SK-N-SH treated with all-trans-retinoic acid at 6 μM for 48 hours (cell line): ENCODE data around the gene CCDC57.

Source experiments
- ATAC-seq: fragments of 200-7000 bp; cut with Tn5 transposase; 3 replicates; pipeline ENCODE4 v1.9.1; 2020; ENCODE audit warnings: mild to moderate bottlenecking, moderate library complexity
- ARNTL ChIP-seq: fragments of 450-650 bp; formaldehyde crosslinking; IDR thresholded peaks from 2 replicates; pipeline ENCODE4 v1.5.0; 2020; ENCODE audit warnings: low read depth, mild to moderate bottlenecking, moderate library complexity, borderline replicate concordance
- BACH2 ChIP-seq: fragments of 250-450 bp; sonication (Bioruptor Pico); IDR thresholded peaks from 2 replicates; pipeline ENCODE4 v1.9.0; 2021; ENCODE audit warnings: mild to moderate bottlenecking, borderline replicate concordance
- CREB5 ChIP-seq: fragments of 250-450 bp; sonication (Bioruptor Pico); IDR thresholded peaks from 2 replicates; pipeline ENCODE4 v1.5.1; 2020; ENCODE audit warnings: low read depth, mild to moderate bottlenecking, moderate library complexity
- CSDC2 ChIP-seq: fragments of 250-450 bp; sonication (Bioruptor Pico); IDR thresholded peaks from 2 replicates; pipeline ENCODE4 v1.5.0; 2020; ENCODE audit warnings: mild to moderate bottlenecking, moderate library complexity
- CSRNP3 ChIP-seq: fragments of 250-450 bp; sonication (Bioruptor Pico); IDR thresholded peaks from 2 replicates; pipeline ENCODE4 v1.5.1; 2021; ENCODE audit warnings: mild to moderate bottlenecking, moderate library complexity
- ESRRG ChIP-seq: fragments of 250-450 bp; sonication (Bioruptor Pico); IDR thresholded peaks from 2 replicates; pipeline ENCODE4 v1.6.1; 2021; ENCODE audit warnings: mild to moderate bottlenecking
- ISL1 ChIP-seq: fragments of 250-450 bp; sonication (Bioruptor Pico); IDR thresholded peaks from 2 replicates; pipeline ENCODE4 v2.1.2; 2022; ENCODE audit warnings: mild to moderate bottlenecking, moderate library complexity
- OSR1 ChIP-seq: fragments of 250-450 bp; sonication (Bioruptor Pico); IDR thresholded peaks from 2 replicates; pipeline ENCODE4 v1.8.0; 2022; ENCODE audit warnings: moderate library complexity, mild to moderate bottlenecking, inconsistent platforms
- PPARA ChIP-seq: fragments of 250-450 bp; sonication (Bioruptor Pico); IDR thresholded peaks from 2 replicates; pipeline ENCODE4 v1.5.0; 2020; ENCODE audit warnings: mild to moderate bottlenecking, borderline replicate concordance
- RARB ChIP-seq: fragments of 250-450 bp; sonication (Bioruptor Pico); IDR thresholded peaks from 2 replicates; pipeline ENCODE4 v1.8.0; 2021; ENCODE audit warnings: mild to moderate bottlenecking, moderate library complexity
- SNAI2 ChIP-seq: fragments of 250-450 bp; sonication (Bioruptor Pico); IDR thresholded peaks from 2 replicates; pipeline ENCODE4 v1.5.0; 2020; ENCODE audit warnings: mild to moderate bottlenecking, moderate library complexity
- TCF4 ChIP-seq: fragments of 250-450 bp; sonication (Bioruptor Pico); IDR thresholded peaks from 2 replicates; pipeline ENCODE4 v1.8.0; 2021; ENCODE audit warnings: mild to moderate bottlenecking, moderate library complexity, borderline replicate concordance
- TOX ChIP-seq: fragments of 250-450 bp; sonication (Bioruptor Pico); IDR thresholded peaks from 2 replicates; pipeline ENCODE4 v1.8.0; 2021; ENCODE audit warnings: mild to moderate bottlenecking, moderate library complexity, borderline replicate concordance
- ZC3H10 ChIP-seq: fragments of 250-450 bp; sonication (Bioruptor Pico); IDR thresholded peaks from 2 replicates; pipeline ENCODE4 v1.5.1; 2021; ENCODE audit warnings: mild to moderate bottlenecking, moderate library complexity
- ZFP3 ChIP-seq: fragments of 250-450 bp; sonication (Bioruptor Pico); IDR thresholded peaks from 2 replicates; pipeline ENCODE4 v1.5.0; 2020; ENCODE audit warnings: mild to moderate bottlenecking, moderate library complexity
- ZFP30 ChIP-seq: fragments of 450-650 bp; formaldehyde crosslinking; IDR thresholded peaks from 2 replicates; pipeline ENCODE4 v1.5.0; 2022; ENCODE audit warnings: mild to moderate bottlenecking, moderate library complexity
- ZNF565 ChIP-seq: fragments of 450-650 bp; formaldehyde crosslinking; conservative IDR thresholded peaks from 2 replicates; pipeline ENCODE4 v1.5.0; 2020; ENCODE audit warnings: low read depth, mild to moderate bottlenecking, moderate library complexity
- ZNF70 ChIP-seq: fragments of 450-650 bp; formaldehyde crosslinking; IDR thresholded peaks from 2 replicates; pipeline ENCODE4 v1.5.0; 2020; ENCODE audit warnings: mild to moderate bottlenecking, moderate library complexity
- ZNF8 ChIP-seq: fragments of 450-650 bp; formaldehyde crosslinking; IDR thresholded peaks from 2 replicates; pipeline ENCODE4 v1.5.0; 2020; ENCODE audit warnings: mild to moderate bottlenecking, moderate library complexity
- TF ChIP-seq, protein P1 (sequence below): fragments of 250-450 bp; sonication (Bioruptor Pico); IDR thresholded peaks from 2 replicates; pipeline ENCODE4 v1.5.0; 2020; ENCODE audit warnings: mild to moderate bottlenecking, moderate library complexity
- TF ChIP-seq, protein P2 (sequence below): fragments of 250-450 bp; sonication (Bioruptor Pico); IDR thresholded peaks from 2 replicates; pipeline ENCODE4 v1.8.0; 2020; ENCODE audit warnings: mild to moderate bottlenecking, moderate library complexity, borderline replicate concordance
- TF ChIP-seq, protein P3 (sequence below): fragments of 250-450 bp; sonication (Bioruptor Pico); IDR thresholded peaks from 2 replicates; pipeline ENCODE4 v1.8.0; 2021; ENCODE audit warnings: low read depth, mild to moderate bottlenecking, moderate library complexity, borderline replicate concordance

Gene CCDC57

GRCh38 chr17:82152114-82152513, 60.5 kb downstream of the CCDC57 start:
- ATAC-seq: no peak
- TF ChIP-seq ZFP3 (CRISPR knock-in tag) (no peak), ESRRG (no peak), CREB5 (CRISPR knock-in tag) (no peak), RARB (CRISPR knock-in tag) (no peak), TCF4 (CRISPR knock-in tag) (no peak), PPARA (CRISPR knock-in tag) (no peak), CSRNP3 (CRISPR knock-in tag) (no peak), ARNTL (CRISPR knock-in tag) (no peak)
- TF ChIP-seq, protein P1, sequence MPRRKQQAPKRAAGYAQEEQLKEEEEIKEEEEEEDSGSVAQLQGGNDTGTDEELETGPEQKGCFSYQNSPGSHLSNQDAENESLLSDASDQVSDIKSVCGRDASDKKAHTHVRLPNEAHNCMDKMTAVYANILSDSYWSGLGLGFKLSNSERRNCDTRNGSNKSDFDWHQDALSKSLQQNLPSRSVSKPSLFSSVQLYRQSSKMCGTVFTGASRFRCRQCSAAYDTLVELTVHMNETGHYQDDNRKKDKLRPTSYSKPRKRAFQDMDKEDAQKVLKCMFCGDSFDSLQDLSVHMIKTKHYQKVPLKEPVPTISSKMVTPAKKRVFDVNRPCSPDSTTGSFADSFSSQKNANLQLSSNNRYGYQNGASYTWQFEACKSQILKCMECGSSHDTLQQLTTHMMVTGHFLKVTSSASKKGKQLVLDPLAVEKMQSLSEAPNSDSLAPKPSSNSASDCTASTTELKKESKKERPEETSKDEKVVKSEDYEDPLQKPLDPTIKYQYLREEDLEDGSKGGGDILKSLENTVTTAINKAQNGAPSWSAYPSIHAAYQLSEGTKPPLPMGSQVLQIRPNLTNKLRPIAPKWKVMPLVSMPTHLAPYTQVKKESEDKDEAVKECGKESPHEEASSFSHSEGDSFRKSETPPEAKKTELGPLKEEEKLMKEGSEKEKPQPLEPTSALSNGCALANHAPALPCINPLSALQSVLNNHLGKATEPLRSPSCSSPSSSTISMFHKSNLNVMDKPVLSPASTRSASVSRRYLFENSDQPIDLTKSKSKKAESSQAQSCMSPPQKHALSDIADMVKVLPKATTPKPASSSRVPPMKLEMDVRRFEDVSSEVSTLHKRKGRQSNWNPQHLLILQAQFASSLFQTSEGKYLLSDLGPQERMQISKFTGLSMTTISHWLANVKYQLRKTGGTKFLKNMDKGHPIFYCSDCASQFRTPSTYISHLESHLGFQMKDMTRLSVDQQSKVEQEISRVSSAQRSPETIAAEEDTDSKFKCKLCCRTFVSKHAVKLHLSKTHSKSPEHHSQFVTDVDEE (CRISPR knock-in tag): no peak
- TF ChIP-seq, protein P2, sequence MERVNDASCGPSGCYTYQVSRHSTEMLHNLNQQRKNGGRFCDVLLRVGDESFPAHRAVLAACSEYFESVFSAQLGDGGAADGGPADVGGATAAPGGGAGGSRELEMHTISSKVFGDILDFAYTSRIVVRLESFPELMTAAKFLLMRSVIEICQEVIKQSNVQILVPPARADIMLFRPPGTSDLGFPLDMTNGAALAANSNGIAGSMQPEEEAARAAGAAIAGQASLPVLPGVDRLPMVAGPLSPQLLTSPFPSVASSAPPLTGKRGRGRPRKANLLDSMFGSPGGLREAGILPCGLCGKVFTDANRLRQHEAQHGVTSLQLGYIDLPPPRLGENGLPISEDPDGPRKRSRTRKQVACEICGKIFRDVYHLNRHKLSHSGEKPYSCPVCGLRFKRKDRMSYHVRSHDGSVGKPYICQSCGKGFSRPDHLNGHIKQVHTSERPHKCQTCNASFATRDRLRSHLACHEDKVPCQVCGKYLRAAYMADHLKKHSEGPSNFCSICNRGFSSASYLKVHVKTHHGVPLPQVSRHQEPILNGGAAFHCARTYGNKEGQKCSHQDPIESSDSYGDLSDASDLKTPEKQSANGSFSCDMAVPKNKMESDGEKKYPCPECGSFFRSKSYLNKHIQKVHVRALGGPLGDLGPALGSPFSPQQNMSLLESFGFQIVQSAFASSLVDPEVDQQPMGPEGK (CRISPR knock-in tag): no peak

GRCh38 chr17:82151106-82151957, 61.3 kb downstream of the CCDC57 start:
- no peak for ATAC-seq
- no peak for TF ChIP-seq ESRRG
- no peak for TF ChIP-seq TCF4 (CRISPR knock-in tag)
- no peak for TF ChIP-seq ZFP3 (CRISPR knock-in tag)
- TF ChIP-seq ISL1 (CRISPR knock-in tag): no peak
- TF ChIP-seq OSR1 (CRISPR knock-in tag): no peak
- no peak for TF ChIP-seq ZNF565
- no peak for TF ChIP-seq SNAI2 (CRISPR knock-in tag)

- no peak for ATAC-seq
- TF ChIP-seq ZC3H10 (CRISPR knock-in tag) (no peak), SNAI2 (CRISPR knock-in tag) (no peak), ZFP30 (CRISPR knock-in tag) (no peak), ZNF565 (no peak), ARNTL (CRISPR knock-in tag) (no peak), CREB5 (CRISPR knock-in tag) (no peak), OSR1 (CRISPR knock-in tag) (no peak), TCF4 (CRISPR knock-in tag) (no peak), BACH2 (CRISPR knock-in tag) (no peak), ZFP3 (CRISPR knock-in tag) (no peak), CSDC2 (CRISPR knock-in tag) (no peak), ZNF70 (CRISPR knock-in tag) (no peak), RARB (CRISPR knock-in tag) (no peak), TOX (CRISPR knock-in tag) (no peak), ZNF8 (no peak), ESRRG (no peak)
- TF ChIP-seq, protein P3, sequence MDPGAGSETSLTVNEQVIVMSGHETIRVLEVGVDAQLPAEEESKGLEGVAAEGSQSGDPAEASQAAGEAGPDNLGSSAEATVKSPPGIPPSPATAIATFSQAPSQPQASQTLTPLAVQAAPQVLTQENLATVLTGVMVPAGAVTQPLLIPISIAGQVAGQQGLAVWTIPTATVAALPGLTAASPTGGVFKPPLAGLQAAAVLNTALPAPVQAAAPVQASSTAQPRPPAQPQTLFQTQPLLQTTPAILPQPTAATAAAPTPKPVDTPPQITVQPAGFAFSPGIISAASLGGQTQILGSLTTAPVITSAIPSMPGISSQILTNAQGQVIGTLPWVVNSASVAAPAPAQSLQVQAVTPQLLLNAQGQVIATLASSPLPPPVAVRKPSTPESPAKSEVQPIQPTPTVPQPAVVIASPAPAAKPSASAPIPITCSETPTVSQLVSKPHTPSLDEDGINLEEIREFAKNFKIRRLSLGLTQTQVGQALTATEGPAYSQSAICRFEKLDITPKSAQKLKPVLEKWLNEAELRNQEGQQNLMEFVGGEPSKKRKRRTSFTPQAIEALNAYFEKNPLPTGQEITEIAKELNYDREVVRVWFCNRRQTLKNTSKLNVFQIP (CRISPR knock-in tag): no peak
- TF ChIP-seq, protein P1 (CRISPR knock-in tag): no peak
Measured at GRCh38 chr17:82149401-82150099, 63.1 kb downstream of the CCDC57 start.
